Panc1 (cell line): ENCODE results near the gene CDK5RAP3. TPM values are rescaled to one million over a fixed set of nuclear protein-coding genes. Genes with fewer than 3 reads are reported as not detected.

ENCODE experiments used
- ATAC-seq: fragments of 200-7000 bp; cut with Tn5 transposase; 2 replicates; pipeline ENCODE4 v1.9.1; 2020; ENCODE audit warnings: mild to moderate bottlenecking, moderate library complexity
- BruUV-seq: library from RNA; stranded (reverse); fragments of 400-500 nt; replicated peaks from 2 replicates; lab custom pipeline; 2021; lab: Mats Ljungman, UMichigan
- CTCF ChIA-PET: fragments of 300-600 bp; sonication (Branson Sonifier 250); formaldehyde crosslinking; loops from one replicate; lab custom pipeline; 2022; ENCODE audit warnings: antibody characterized with exemption; lab: Charles Lee
- POLR2A ChIA-PET: fragments of 300-600 bp; sonication (Branson Sonifier 250); formaldehyde crosslinking; loops from one replicate; lab custom pipeline; 2022; ENCODE audit warnings: antibody characterized with exemption; lab: Charles Lee
- DNase-seq: peaks from one replicate; pipeline ENCODE4 v3.0.0-alpha.2; 2010; ENCODE audit warnings: low read depth, low spot score
- H3K27ac ChIP-seq: 2 replicates; pipeline ENCODE4 v1.5.1; 2011; ENCODE audit warnings: mild to moderate bottlenecking, low read length, inconsistent platforms
- H3K27me3 ChIP-seq: fragments of 200-500 bp; sonication (Bioruptor generic); 2 replicates; pipeline ENCODE4 v1.6.0; 2014; ENCODE audit warnings: low read length, inconsistent platforms; ENCODE audit not compliant: control insufficient read depth, insufficient read depth
- H3K36me3 ChIP-seq: fragments of 200-500 bp; sonication (Bioruptor generic); 2 replicates; pipeline ENCODE4 v1.5.1; 2014; ENCODE audit warnings: inconsistent platforms, mild to moderate bottlenecking, low read length, moderate library complexity; ENCODE audit not compliant: control insufficient read depth, insufficient read depth
- H3K4me1 ChIP-seq: 2 replicates; pipeline ENCODE4 v1.5.1; 2011; ENCODE audit warnings: inconsistent platforms, mild to moderate bottlenecking, low read length, moderate library complexity; ENCODE audit not compliant: control insufficient read depth, insufficient read depth
- H3K4me3 ChIP-seq, 2 experiments: 2 replicates each; pipeline ENCODE4 v1.5.1; 2011 to 2012; ENCODE audit warnings: low read depth in 2 of 2, low read length in 2 of 2, mild to moderate bottlenecking in 2 of 2, inconsistent platforms in 1 of 2, moderate library complexity in 1 of 2
- H3K9me3 ChIP-seq: fragments of 200-500 bp; sonication (Bioruptor generic); 2 replicates; pipeline ENCODE4 v1.5.1; 2014; ENCODE audit warnings: low read depth, mild to moderate bottlenecking, inconsistent platforms, low read length, moderate library complexity; ENCODE audit not compliant: control insufficient read depth, insufficient read depth
- POLR2AphosphoS5 ChIP-seq: IDR thresholded peaks from 2 replicates; pipeline ENCODE4 v1.6.1; 2012; ENCODE audit warnings: mild to moderate bottlenecking, low read depth, low read length, moderate library complexity
- SIN3A ChIP-seq: IDR thresholded peaks from 2 replicates; pipeline ENCODE4 v1.6.1; 2012; ENCODE audit warnings: low read depth, mild to moderate bottlenecking, low read length, moderate library complexity, borderline replicate concordance; ENCODE audit not compliant: insufficient read depth
- TCF7L2 ChIP-seq: IDR thresholded peaks from 2 replicates; pipeline ENCODE4 v1.6.1; 2011; ENCODE audit warnings: mild to moderate bottlenecking, low read depth, low read length, inconsistent platforms
- in situ Hi-C: cut with HindIII; loops from 2 replicates; pipeline ENCODE4 v1.10.0; 2016; ENCODE audit warnings: low sequenced_read_pairs, low pct_unique_long_range_greater_than_20kb
- intact Hi-C: fragments of 100-400 bp; cut with micrococcal nuclease; formaldehyde crosslinking; loops from one replicate; pipeline ENCODE4 v1.10.0; 2022; ENCODE audit not compliant: unreplicated experiment
- total RNA-seq: library from RNA; stranded (reverse); gene quantifications from one replicate; pipeline ENCODE4 v1.2.1, GENCODE V29; 2021; ENCODE audit not compliant: unreplicated experiment
- TF ChIP-seq, protein P1 (sequence below): fragments of 450-650 bp; IDR thresholded peaks from 2 replicates; pipeline ENCODE4 v1.5.1; 2017; ENCODE audit warnings: mild to moderate bottlenecking
- TF ChIP-seq, protein P2 (sequence below), 2 experiments: IDR thresholded peaks; 2 replicates each; pipeline ENCODE4 v1.6.1; 2011 to 2012; ENCODE audit warnings: low read depth in 2 of 2, control low read depth in 1 of 2, low read length in 1 of 2, mild to moderate bottlenecking in 1 of 2, moderate library complexity in 1 of 2; ENCODE audit not compliant: insufficient read depth in 1 of 2

CDK5RAP3 gene
- total RNA-seq, 1 experiment from 2014 or later, result 193 TPM

DNA sequence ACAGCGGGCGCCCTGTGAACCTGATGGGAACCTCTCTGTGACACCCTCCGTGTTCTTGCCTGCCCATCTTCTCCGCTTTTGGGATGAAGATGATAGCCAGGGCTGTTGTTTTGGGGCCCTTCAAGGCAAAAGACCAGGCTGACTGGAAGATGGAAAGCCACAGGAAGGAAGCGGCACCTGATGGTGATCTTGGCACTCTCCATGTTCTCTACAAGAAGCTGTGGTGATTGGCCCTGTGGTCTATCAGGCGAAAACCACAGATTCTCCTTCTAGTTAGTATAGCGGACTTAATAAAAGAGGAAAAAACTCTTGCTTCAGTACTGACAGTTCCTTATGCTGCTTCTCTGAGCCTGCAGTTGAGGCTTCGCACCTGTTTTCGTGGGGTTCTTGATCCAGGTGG, 10.5 kb downstream of the CDK5RAP3 start:
- DNase-seq (no peak), ATAC-seq (no peak)
- BruUV-seq, result no TSS peak
- CTCF ChIA-PET, result interaction anchor here (1.2 kb wide), 1 partner anchor 86 kb away, joined by 3 read pairs; no protein-coding TSS in a partner anchor
- H3K4me3 ChIP-seq, result no peak overlapping the region
- in situ Hi-C loops, result no loop called here
- H3K36me3 ChIP-seq, result peaks cover 4% of the 10 kb centered on the region; the same call in 1 of the 2 replicates
- no peaks in the 10 kb centered on the region for H3K4me1 ChIP-seq
- no peaks in the 10 kb centered on the region for H3K9me3 ChIP-seq
- TF ChIP-seq TCF7L2 (no peak), POLR2AphosphoS5 (no peak), SIN3A (no peak)
- TF ChIP-seq, protein P1, sequence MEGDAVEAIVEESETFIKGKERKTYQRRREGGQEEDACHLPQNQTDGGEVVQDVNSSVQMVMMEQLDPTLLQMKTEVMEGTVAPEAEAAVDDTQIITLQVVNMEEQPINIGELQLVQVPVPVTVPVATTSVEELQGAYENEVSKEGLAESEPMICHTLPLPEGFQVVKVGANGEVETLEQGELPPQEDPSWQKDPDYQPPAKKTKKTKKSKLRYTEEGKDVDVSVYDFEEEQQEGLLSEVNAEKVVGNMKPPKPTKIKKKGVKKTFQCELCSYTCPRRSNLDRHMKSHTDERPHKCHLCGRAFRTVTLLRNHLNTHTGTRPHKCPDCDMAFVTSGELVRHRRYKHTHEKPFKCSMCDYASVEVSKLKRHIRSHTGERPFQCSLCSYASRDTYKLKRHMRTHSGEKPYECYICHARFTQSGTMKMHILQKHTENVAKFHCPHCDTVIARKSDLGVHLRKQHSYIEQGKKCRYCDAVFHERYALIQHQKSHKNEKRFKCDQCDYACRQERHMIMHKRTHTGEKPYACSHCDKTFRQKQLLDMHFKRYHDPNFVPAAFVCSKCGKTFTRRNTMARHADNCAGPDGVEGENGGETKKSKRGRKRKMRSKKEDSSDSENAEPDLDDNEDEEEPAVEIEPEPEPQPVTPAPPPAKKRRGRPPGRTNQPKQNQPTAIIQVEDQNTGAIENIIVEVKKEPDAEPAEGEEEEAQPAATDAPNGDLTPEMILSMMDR, result no peak
- TF ChIP-seq, protein P2, sequence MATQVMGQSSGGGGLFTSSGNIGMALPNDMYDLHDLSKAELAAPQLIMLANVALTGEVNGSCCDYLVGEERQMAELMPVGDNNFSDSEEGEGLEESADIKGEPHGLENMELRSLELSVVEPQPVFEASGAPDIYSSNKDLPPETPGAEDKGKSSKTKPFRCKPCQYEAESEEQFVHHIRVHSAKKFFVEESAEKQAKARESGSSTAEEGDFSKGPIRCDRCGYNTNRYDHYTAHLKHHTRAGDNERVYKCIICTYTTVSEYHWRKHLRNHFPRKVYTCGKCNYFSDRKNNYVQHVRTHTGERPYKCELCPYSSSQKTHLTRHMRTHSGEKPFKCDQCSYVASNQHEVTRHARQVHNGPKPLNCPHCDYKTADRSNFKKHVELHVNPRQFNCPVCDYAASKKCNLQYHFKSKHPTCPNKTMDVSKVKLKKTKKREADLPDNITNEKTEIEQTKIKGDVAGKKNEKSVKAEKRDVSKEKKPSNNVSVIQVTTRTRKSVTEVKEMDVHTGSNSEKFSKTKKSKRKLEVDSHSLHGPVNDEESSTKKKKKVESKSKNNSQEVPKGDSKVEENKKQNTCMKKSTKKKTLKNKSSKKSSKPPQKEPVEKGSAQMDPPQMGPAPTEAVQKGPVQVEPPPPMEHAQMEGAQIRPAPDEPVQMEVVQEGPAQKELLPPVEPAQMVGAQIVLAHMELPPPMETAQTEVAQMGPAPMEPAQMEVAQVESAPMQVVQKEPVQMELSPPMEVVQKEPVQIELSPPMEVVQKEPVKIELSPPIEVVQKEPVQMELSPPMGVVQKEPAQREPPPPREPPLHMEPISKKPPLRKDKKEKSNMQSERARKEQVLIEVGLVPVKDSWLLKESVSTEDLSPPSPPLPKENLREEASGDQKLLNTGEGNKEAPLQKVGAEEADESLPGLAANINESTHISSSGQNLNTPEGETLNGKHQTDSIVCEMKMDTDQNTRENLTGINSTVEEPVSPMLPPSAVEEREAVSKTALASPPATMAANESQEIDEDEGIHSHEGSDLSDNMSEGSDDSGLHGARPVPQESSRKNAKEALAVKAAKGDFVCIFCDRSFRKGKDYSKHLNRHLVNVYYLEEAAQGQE (IDR thresholded peaks at IDR 0.05; ENCODE audit: insufficient read depth in 1 of 2, low read depth in 2 of 2, low read length in 1 of 2), result no peak
- H3K27me3 ChIP-seq, result no peaks in the 10 kb centered on the region
- intact Hi-C loops, result no loop called here
- no peak overlapping the region for H3K27ac ChIP-seq
- POLR2A ChIA-PET, result interaction anchor here (0.7 kb wide), 1 partner anchor 1170 kb away, joined by 3 read pairs; no protein-coding TSS in a partner anchor

DNA sequence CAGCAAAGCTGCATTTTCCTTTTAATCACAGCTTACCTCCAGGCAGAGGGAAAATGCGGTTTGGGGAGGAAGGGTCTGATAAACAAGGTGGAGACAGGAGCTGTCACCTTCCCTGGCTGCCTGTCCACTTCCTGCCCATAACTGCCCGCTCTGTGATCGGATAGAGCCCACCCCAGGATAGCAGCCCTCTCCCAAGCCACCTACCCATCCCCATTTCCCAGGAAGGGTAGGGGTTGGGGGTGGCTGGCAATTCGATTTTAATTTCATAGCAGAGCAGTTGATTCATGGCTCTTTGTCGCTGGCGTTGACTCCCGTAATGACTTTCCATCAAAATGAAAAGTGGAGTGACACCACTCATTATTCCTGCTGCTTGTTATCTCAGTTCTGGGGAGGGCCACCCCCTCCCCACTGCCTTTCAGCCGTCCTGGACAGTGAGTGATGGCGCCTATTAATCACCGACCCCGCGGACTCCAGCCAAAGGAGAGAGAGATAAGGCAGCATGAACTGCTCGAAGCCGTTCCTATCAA, 11.2 kb downstream of the CDK5RAP3 start:
- CTCF ChIA-PET, result interaction anchor here (0.6 to 1.2 kb wide), 3 partner anchors 36 to 282 kb away, joined by 3 to 10 read pairs (median 3); no protein-coding TSS in a partner anchor
- H3K27me3 ChIP-seq, result no peaks in the 10 kb centered on the region
- peaks cover 4% of the 10 kb centered on the region; the same call in 1 of the 2 replicates for H3K36me3 ChIP-seq
- H3K4me3 ChIP-seq, result no peak overlapping the region
- H3K9me3 ChIP-seq, result no peaks in the 10 kb centered on the region
- intact Hi-C loops, result no loop called here
- H3K27ac ChIP-seq, result no peak overlapping the region
- H3K4me1 ChIP-seq, result 0 out of 2 replicates have a peak, but pooled peaks cover 3% of the 10 kb centered on the region
- TF ChIP-seq SIN3A (no peak), POLR2AphosphoS5 (0 out of 2 replicates have a peak, but pooled peaks have one; percentile 20)
- in situ Hi-C loops, result no loop called here
- POLR2A ChIA-PET, result no interaction called here
- no TSS peak for BruUV-seq
- ATAC-seq (no peak), DNase-seq (no peak)
